ENCODE measurements around the gene TOX2.

TOX2 gene

DNA sequence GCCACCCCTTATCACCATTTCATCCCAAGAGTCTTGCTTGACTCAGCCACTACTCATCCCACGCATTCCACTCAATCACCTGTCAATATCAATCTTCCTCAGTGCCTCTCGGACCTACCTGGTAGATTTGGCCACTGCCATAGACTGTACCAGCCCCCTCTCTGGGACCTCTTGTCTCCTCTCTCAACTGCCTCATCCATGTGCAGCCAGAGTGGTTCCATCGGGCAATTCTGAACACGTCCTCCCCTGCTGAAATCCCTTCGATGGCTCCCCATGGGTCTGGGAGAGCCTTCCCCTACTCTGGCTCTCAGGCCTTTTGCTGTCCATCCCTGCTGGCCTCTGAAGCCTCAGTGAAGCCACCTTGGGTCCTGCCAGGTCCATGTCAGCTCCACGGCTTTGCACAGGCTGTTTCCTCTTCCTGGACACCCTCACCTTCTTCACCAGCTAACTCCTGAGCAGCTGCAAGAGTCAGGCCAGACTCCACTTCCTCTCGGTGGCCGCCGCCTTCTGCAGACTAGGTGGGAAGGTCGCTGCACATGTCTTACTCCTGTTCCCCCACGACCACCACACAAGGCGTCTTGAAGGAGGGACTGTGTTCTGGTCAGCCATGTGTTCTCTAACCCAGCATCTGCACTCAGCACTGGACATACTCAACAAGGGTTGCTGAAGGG, 120.4 kb downstream of the TOX2 start:
- ChIA-PET CTCF (no interaction called here), POLR2A (no interaction called here)
- no peak overlapping the region for H3K4me3 ChIP-seq (ENCODE audit: control insufficient read depth in 1 of 7, extremely low read depth in 1 of 7, insufficient read depth in 4 of 7, low read depth in 2 of 7, low read length in 6 of 7)
- DNase-seq: no peak
- no peaks in the 10 kb centered on the region for H3K36me3 ChIP-seq (ENCODE audit: control insufficient read depth in 4 of 4, insufficient read depth in 4 of 4, low read length in 3 of 4)
- H3K27me3 ChIP-seq (replicated peaks in 2 of 5; ENCODE audit: control insufficient read depth in 4 of 5, insufficient read depth in 5 of 5, low read length in 4 of 5): peaks cover 0 to 82% (median 27%) of the 10 kb centered on the region in 5 experiments
- no peaks in the 10 kb centered on the region for H3K4me1 ChIP-seq (ENCODE audit: control extremely low read depth in 1 of 4, control insufficient read depth in 4 of 4, insufficient read depth in 4 of 4, low read length in 3 of 4)
- peaks cover 0 to 8% (median 0%) of the 10 kb centered on the region in 5 experiments for H3K9me3 ChIP-seq (ENCODE audit: control extremely low read depth in 1 of 5, control insufficient read depth in 4 of 5, insufficient read depth in 2 of 5, low read depth in 1 of 5, low read length in 4 of 5)
- 75% methylated on average over 12 of the region's 12 CpGs for WGBS (ENCODE audit: insufficient coverage)
- no peak overlapping the region for H3K27ac ChIP-seq (ENCODE audit: insufficient read depth in 1 of 2, low read depth in 1 of 2, low read length in 2 of 2, poor library complexity in 1 of 2, severe bottlenecking in 2 of 2)

- Histone ChIP-seq H3K9me3 (ENCODE audit: control extremely low read depth in 1 of 5, control insufficient read depth in 4 of 5, insufficient read depth in 2 of 5, low read depth in 1 of 5, low read length in 4 of 5) (peaks cover 0 to 6% (median 0%) of the 10 kb centered on the region in 5 experiments), H3K36me3 (ENCODE audit: control insufficient read depth in 4 of 4, insufficient read depth in 4 of 4, low read length in 3 of 4) (no peaks in the 10 kb centered on the region), H3K27ac (ENCODE audit: insufficient read depth in 1 of 2, low read depth in 1 of 2, low read length in 2 of 2, poor library complexity in 1 of 2, severe bottlenecking in 2 of 2) (no peak overlapping the region), H3K4me3 (ENCODE audit: control insufficient read depth in 1 of 7, extremely low read depth in 1 of 7, insufficient read depth in 4 of 7, low read depth in 2 of 7, low read length in 6 of 7) (no peak overlapping the region), H3K4me1 (ENCODE audit: control extremely low read depth in 1 of 4, control insufficient read depth in 4 of 4, insufficient read depth in 4 of 4, low read length in 3 of 4) (no peaks in the 10 kb centered on the region), H3K27me3 (replicated peaks in 2 of 5; ENCODE audit: control insufficient read depth in 4 of 5, insufficient read depth in 5 of 5, low read length in 4 of 5) (peaks cover 0 to 87% (median 29%) of the 10 kb centered on the region in 5 experiments)
- WGBS (ENCODE audit: insufficient coverage): 89% methylated on average over 6 of the region's 8 CpGs
- no peak for DNase-seq
- CTCF ChIA-PET: no interaction called here
- POLR2A ChIA-PET: interaction anchor here (0.6 kb wide), 1 partner anchor 43 kb away, joined by 4 read pairs; no protein-coding TSS in a partner anchor
Measured at GRCh38 chr20:44035924-44036323, 121.3 kb downstream of the TOX2 start.

DNA sequence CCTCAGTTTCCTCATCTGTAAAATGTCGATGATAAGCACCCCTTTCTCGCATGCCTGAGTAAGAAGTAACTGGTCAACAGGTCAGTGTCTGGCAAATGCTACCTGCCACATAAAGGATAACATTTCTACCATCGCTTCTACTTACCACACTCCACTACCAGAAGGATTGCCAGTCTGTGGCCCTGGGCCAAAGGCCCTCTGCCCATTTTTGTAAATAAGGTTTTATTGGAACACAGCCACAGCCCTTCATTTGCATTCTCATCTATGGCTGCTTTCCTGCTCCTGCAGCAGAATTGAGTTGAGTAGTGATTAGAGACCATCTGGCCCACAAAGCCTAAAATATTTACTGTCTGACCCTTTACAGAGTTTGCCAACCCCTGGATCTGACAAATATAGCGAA, 121.8 kb downstream of the TOX2 start:
- no peak overlapping the region for H3K27ac ChIP-seq (ENCODE audit: insufficient read depth in 1 of 2, low read depth in 1 of 2, low read length in 2 of 2, poor library complexity in 1 of 2, severe bottlenecking in 2 of 2)
- H3K9me3 ChIP-seq (ENCODE audit: control extremely low read depth in 1 of 5, control insufficient read depth in 4 of 5, insufficient read depth in 2 of 5, low read depth in 1 of 5, low read length in 4 of 5): peaks cover 0 to 2% (median 0%) of the 10 kb centered on the region in 5 experiments
- no peak for DNase-seq
- H3K36me3 ChIP-seq (ENCODE audit: control insufficient read depth in 4 of 4, insufficient read depth in 4 of 4, low read length in 3 of 4): no peaks in the 10 kb centered on the region
- H3K4me1 ChIP-seq (ENCODE audit: control extremely low read depth in 1 of 4, control insufficient read depth in 4 of 4, insufficient read depth in 4 of 4, low read length in 3 of 4): no peaks in the 10 kb centered on the region
- H3K27me3 ChIP-seq (replicated peaks in 2 of 5; ENCODE audit: control insufficient read depth in 4 of 5, insufficient read depth in 5 of 5, low read length in 4 of 5): peaks cover 0 to 87% (median 32%) of the 10 kb centered on the region in 5 experiments
- no peak overlapping the region for H3K4me3 ChIP-seq (ENCODE audit: control insufficient read depth in 1 of 7, extremely low read depth in 1 of 7, insufficient read depth in 4 of 7, low read depth in 2 of 7, low read length in 6 of 7)
- CTCF ChIA-PET: no interaction called here
- 96% methylated on average over 3 of the region's 4 CpGs for WGBS (ENCODE audit: insufficient coverage)
- POLR2A ChIA-PET: interaction anchor here (0.6 kb wide), 1 partner anchor 43 kb away, joined by 4 read pairs; no protein-coding TSS in a partner anchor

GRCh38 chr20:44038681-44039123, 124.0 kb downstream of the TOX2 start:
- peak in 1 of 3 donors; percentile 3 for DNase-seq
- Histone ChIP-seq H3K27ac (ENCODE audit: insufficient read depth in 1 of 2, low read depth in 1 of 2, low read length in 2 of 2, poor library complexity in 1 of 2, severe bottlenecking in 2 of 2) (no peak overlapping the region), H3K27me3 (replicated peaks in 2 of 5; ENCODE audit: control insufficient read depth in 4 of 5, insufficient read depth in 5 of 5, low read length in 4 of 5) (peaks cover 0 to 86% (median 24%) of the 10 kb centered on the region in 5 experiments), H3K9me3 (ENCODE audit: control extremely low read depth in 1 of 5, control insufficient read depth in 4 of 5, insufficient read depth in 2 of 5, low read depth in 1 of 5, low read length in 4 of 5) (peaks cover 0 to 2% (median 0%) of the 10 kb centered on the region in 5 experiments), H3K36me3 (ENCODE audit: control insufficient read depth in 4 of 4, insufficient read depth in 4 of 4, low read length in 3 of 4) (no peaks in the 10 kb centered on the region), H3K4me3 (ENCODE audit: control insufficient read depth in 1 of 7, extremely low read depth in 1 of 7, insufficient read depth in 4 of 7, low read depth in 2 of 7, low read length in 6 of 7) (no peak overlapping the region), H3K4me1 (ENCODE audit: control extremely low read depth in 1 of 4, control insufficient read depth in 4 of 4, insufficient read depth in 4 of 4, low read length in 3 of 4) (no peaks in the 10 kb centered on the region)
- 20% methylated on average over 10 of the region's 15 CpGs for whole genome bisulfite sequencing (ENCODE audit: insufficient coverage)
- ChIA-PET CTCF (no interaction called here), POLR2A (interaction anchor here (0.7 kb wide), 1 partner anchor 31 kb away, joined by 4 read pairs; no protein-coding TSS in a partner anchor)

GRCh38 chr20:44039147-44039546, 124.5 kb downstream of the TOX2 start:
- Histone ChIP-seq H3K4me3 (ENCODE audit: control insufficient read depth in 1 of 7, extremely low read depth in 1 of 7, insufficient read depth in 4 of 7, low read depth in 2 of 7, low read length in 6 of 7) (no peak overlapping the region), H3K36me3 (ENCODE audit: control insufficient read depth in 4 of 4, insufficient read depth in 4 of 4, low read length in 3 of 4) (no peaks in the 10 kb centered on the region), H3K27ac (ENCODE audit: insufficient read depth in 1 of 2, low read depth in 1 of 2, low read length in 2 of 2, poor library complexity in 1 of 2, severe bottlenecking in 2 of 2) (no peak overlapping the region), H3K27me3 (replicated peaks in 2 of 5; ENCODE audit: control insufficient read depth in 4 of 5, insufficient read depth in 5 of 5, low read length in 4 of 5) (peaks cover 0 to 82% (median 21%) of the 10 kb centered on the region in 5 experiments), H3K4me1 (ENCODE audit: control extremely low read depth in 1 of 4, control insufficient read depth in 4 of 4, insufficient read depth in 4 of 4, low read length in 3 of 4) (no peaks in the 10 kb centered on the region), H3K9me3 (ENCODE audit: control extremely low read depth in 1 of 5, control insufficient read depth in 4 of 5, insufficient read depth in 2 of 5, low read depth in 1 of 5, low read length in 4 of 5) (peaks cover 0 to 2% (median 0%) of the 10 kb centered on the region in 5 experiments)
- POLR2A ChIA-PET: interaction anchor here (0.7 kb wide), 1 partner anchor 32 kb away, joined by 4 read pairs; no protein-coding TSS in a partner anchor
- DNase-seq: no peak
- 100% methylated on average over 1 of the region's 1 CpG for WGBS (ENCODE audit: insufficient coverage)
- CTCF ChIA-PET: no interaction called here

GRCh38 chr20:44039741-44040140, 125.1 kb downstream of the TOX2 start:
- H3K4me1 ChIP-seq (ENCODE audit: control extremely low read depth in 1 of 4, control insufficient read depth in 4 of 4, insufficient read depth in 4 of 4, low read length in 3 of 4): no peaks in the 10 kb centered on the region
- no peak for DNase-seq
- peaks cover 0 to 2% (median 0%) of the 10 kb centered on the region in 5 experiments for H3K9me3 ChIP-seq (ENCODE audit: control extremely low read depth in 1 of 5, control insufficient read depth in 4 of 5, insufficient read depth in 2 of 5, low read depth in 1 of 5, low read length in 4 of 5)
- H3K4me3 ChIP-seq (ENCODE audit: control insufficient read depth in 1 of 7, extremely low read depth in 1 of 7, insufficient read depth in 4 of 7, low read depth in 2 of 7, low read length in 6 of 7): no peak overlapping the region
- no peaks in the 10 kb centered on the region for H3K36me3 ChIP-seq (ENCODE audit: control insufficient read depth in 4 of 4, insufficient read depth in 4 of 4, low read length in 3 of 4)
- peaks cover 0 to 77% (median 18%) of the 10 kb centered on the region in 5 experiments for H3K27me3 ChIP-seq (replicated peaks in 2 of 5; ENCODE audit: control insufficient read depth in 4 of 5, insufficient read depth in 5 of 5, low read length in 4 of 5)
- no peak overlapping the region for H3K27ac ChIP-seq (ENCODE audit: insufficient read depth in 1 of 2, low read depth in 1 of 2, low read length in 2 of 2, poor library complexity in 1 of 2, severe bottlenecking in 2 of 2)
- 72% methylated on average over 9 of the region's 10 CpGs for WGBS (ENCODE audit: insufficient coverage)
- POLR2A ChIA-PET: no interaction called here
- CTCF ChIA-PET: interaction anchor here (1.1 to 1.5 kb wide), 2 partner anchors 14 to 17 kb away, joined by 3 read pairs; no protein-coding TSS in a partner anchor

GRCh38 chr20:44040202-44040915, 125.7 kb downstream of the TOX2 start:
- Histone ChIP-seq H3K36me3 (ENCODE audit: control insufficient read depth in 4 of 4, insufficient read depth in 4 of 4, low read length in 3 of 4) (no peaks in the 10 kb centered on the region), H3K4me3 (ENCODE audit: control insufficient read depth in 1 of 7, extremely low read depth in 1 of 7, insufficient read depth in 4 of 7, low read depth in 2 of 7, low read length in 6 of 7) (no peak overlapping the region), H3K9me3 (ENCODE audit: control extremely low read depth in 1 of 5, control insufficient read depth in 4 of 5, insufficient read depth in 2 of 5, low read depth in 1 of 5, low read length in 4 of 5) (peaks cover 0 to 2% (median 0%) of the 10 kb centered on the region in 5 experiments), H3K27me3 (replicated peaks in 2 of 5; ENCODE audit: control insufficient read depth in 4 of 5, insufficient read depth in 5 of 5, low read length in 4 of 5) (peaks cover 0 to 71% (median 17%) of the 10 kb centered on the region in 5 experiments), H3K27ac (ENCODE audit: insufficient read depth in 1 of 2, low read depth in 1 of 2, low read length in 2 of 2, poor library complexity in 1 of 2, severe bottlenecking in 2 of 2) (no peak overlapping the region), H3K4me1 (ENCODE audit: control extremely low read depth in 1 of 4, control insufficient read depth in 4 of 4, insufficient read depth in 4 of 4, low read length in 3 of 4) (no peaks in the 10 kb centered on the region)
- ChIA-PET CTCF (interaction anchor here (1.1 to 1.5 kb wide), 2 partner anchors 15 to 17 kb away, joined by 3 read pairs; no protein-coding TSS in a partner anchor), POLR2A (no interaction called here)
- no peak for DNase-seq
- WGBS (ENCODE audit: insufficient coverage): 86% methylated on average over 4 of the region's 5 CpGs

Data from common myeloid progenitor, CD34-positive (primary cell).